Mesenchymal stem cell (in vitro differentiated cells and primary cell): ENCODE results near the gene PTN.

Source experiments
- small RNA-seq: library from polyadenylated mRNA; stranded (forward); fragments of <200 nt; extraction: miRNeasy Mini kit (QIAGEN cat#:217004); gene quantifications from one replicate; pipeline ENCODE3, GENCODE V24; 2013; ENCODE audit warnings: low read depth

PTN gene

Small RNA genes lying within 50 kb of the gene (small RNA-seq; reads per million reads assigned to genes)
- gene RF00136: 2.3 reads per million
